ENCODE data around the gene TTC3.

DNA sequence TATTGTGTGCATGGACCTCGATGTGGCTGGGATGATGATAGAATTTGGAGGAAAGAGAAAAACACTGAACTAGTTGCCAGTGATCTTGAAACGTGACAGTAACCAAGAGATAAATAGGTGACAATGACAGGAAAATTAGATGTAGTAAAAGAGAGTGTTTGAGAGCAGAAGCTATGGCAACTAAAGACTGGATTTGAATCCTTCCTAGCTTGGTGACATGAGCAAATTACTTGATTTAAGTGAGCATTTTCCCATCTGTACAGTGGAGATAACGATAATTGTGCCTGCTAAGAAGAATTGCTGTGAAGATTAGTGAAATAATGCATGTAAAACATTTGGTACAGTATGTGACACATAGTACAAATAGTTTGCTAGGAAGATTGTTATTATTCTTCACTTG, 12.7 kb downstream of the TTC3 start:
- TF ChIP-seq POLR2AphosphoS5 (IDR thresholded peaks at IDR 0.05; ENCODE audit: low read depth, low read length) (no peak), EZH2phosphoT487 (IDR thresholded peaks at IDR 0.05; ENCODE audit: borderline replicate concordance) (no peak), SRF (IDR thresholded peaks at IDR 0.05; ENCODE audit: low read depth) (no peak), EGR1 (IDR thresholded peaks at IDR 0.05; ENCODE audit: low read depth) (no peak), EZH2 (IDR thresholded peaks at IDR 0.05) (no peak), SP1 (IDR thresholded peaks at IDR 0.05; ENCODE audit: low read depth) (no peak)
- TF ChIP-seq, protein P1, sequence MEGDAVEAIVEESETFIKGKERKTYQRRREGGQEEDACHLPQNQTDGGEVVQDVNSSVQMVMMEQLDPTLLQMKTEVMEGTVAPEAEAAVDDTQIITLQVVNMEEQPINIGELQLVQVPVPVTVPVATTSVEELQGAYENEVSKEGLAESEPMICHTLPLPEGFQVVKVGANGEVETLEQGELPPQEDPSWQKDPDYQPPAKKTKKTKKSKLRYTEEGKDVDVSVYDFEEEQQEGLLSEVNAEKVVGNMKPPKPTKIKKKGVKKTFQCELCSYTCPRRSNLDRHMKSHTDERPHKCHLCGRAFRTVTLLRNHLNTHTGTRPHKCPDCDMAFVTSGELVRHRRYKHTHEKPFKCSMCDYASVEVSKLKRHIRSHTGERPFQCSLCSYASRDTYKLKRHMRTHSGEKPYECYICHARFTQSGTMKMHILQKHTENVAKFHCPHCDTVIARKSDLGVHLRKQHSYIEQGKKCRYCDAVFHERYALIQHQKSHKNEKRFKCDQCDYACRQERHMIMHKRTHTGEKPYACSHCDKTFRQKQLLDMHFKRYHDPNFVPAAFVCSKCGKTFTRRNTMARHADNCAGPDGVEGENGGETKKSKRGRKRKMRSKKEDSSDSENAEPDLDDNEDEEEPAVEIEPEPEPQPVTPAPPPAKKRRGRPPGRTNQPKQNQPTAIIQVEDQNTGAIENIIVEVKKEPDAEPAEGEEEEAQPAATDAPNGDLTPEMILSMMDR (IDR thresholded peaks at IDR 0.05 in 2 of 3, conservative IDR thresholded peaks at IDR 0.05 in 1 of 3; ENCODE audit: borderline replicate concordance in 1 of 3, insufficient read depth in 1 of 3, low read depth in 2 of 3, low read length in 2 of 3) = no peak

Measured in HCT116 (cell line).